ENCODE measurements around the gene ACOXL.

DNA sequence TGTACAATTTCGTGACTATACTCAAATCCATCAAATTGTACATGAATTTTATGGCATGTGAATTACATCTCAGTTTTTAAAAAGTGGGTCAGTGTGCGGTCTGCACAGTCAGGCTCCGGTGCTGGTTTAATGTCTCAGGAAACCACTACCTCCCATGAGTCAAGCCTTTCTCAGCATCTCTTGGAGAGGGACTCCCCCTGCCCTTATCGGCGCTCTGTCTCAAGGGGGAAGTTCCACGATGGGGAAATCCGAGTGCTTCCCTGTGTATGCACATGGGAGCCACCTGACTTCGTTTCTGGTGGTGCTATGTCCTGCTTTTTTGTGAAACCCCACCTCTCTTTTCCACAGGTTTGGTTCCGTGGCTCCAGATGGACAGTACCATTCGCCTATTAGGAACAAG lies 72.5 kb downstream of the ACOXL start:
- TF ChIP-seq POLR2A (IDR thresholded peaks at IDR 0.05; ENCODE audit: low read depth, low read length) (no peak), TAF1 (IDR thresholded peaks at IDR 0.05; ENCODE audit: low read depth, low read length) (no peak)
